ENCODE measurements around the gene ZNF282.
"Not testable (repeated sequence)": the region's sequence is repeated elsewhere in the genome, so short reads cannot be mapped to it uniquely, and the experiment has no call there.

ZNF282 gene

GRCh38 chr7:149261316-149261828 lies 66.0 kb downstream of the ZNF282 start:
- no peak for DNase-seq

- peak; percentile 92 for DNase-seq
Measured at GRCh38 chr7:149261829-149262617, 66.7 kb downstream of the ZNF282 start, which contains the start of gene ZNF783. Gene ZNF783 (plus strand): TSS chr7:149262196. CDS start chr7:149262334, 138 bp downstream.

GRCh38 chr7:149266451-149266850 lies 71.1 kb downstream of the ZNF282 start:
- no peak for DNase-seq

GRCh38 chr7:149267733-149268132 lies 72.4 kb downstream of the ZNF282 start:
- DNase-seq: no peak

- DNase-seq: not testable (repeated sequence)
Measured at GRCh38 chr7:149274424-149274823, 79.1 kb downstream of the ZNF282 start.
